COLO668 (cell line): ENCODE data around the gene CRIP3.
"Not testable (repeated sequence)": the region's sequence is repeated elsewhere in the genome, so short reads cannot be mapped to it uniquely, and the experiment has no call there.

Source experiments
- DNase-seq: peaks from one replicate; lab custom pipeline; 2025; ENCODE audit not compliant: unreplicated experiment; lab: John Stamatoyannopoulos, UW

The CRIP3 gene

DNA sequence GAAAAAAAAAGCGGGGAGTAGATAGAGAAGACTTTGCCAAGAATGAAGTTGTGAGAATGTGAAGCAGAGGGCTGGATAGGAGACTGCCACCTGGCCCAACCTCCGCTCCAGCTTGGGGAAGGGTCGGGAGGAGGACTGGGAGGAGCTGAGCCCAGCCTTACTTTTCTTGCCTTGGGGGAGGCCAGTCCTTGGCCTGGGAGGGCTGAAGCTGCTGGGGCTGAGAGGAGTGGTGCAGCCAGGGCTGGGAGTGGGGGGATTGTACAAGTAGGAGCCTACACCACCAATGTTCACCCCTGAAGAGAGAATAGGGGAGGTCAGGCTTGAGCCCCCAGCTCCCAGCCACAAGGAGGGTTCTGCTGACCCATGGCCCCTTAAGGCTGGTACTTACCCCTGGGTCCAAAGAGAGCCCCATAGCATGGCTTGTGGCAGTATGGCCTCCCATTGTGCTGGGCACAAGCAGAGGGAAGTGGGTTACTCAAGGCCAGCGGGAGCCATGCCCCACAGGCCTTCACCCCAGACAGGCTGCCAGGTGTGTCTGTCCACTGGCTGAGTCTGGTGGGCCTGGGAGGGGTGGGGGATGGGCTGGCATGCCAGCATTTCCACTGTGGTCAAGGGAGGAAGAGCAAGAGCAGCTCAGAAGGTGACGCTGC lies 1.1 kb downstream of the CRIP3 start:
- no peak for DNase-seq

DNA sequence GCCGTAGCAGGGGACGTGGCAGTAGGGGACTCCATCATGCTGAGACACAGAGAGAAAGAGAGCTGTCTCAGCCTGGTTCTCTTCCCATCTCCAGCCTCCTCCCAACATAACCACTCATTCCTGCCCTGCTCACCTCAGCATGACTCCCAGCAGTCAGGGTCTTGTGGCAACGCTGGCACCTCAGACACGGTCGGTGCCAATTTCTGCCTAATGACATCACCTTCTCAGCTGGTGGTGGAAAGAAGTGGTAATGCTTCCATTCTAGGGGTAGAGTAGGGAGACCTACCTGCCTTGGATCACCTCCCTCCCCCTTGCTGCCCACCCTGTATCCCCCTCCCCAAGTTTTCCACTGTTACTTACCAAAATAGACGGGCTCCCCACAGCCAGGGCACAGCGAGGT lies 2.5 kb downstream of the CRIP3 start:
- no peak for DNase-seq

DNA sequence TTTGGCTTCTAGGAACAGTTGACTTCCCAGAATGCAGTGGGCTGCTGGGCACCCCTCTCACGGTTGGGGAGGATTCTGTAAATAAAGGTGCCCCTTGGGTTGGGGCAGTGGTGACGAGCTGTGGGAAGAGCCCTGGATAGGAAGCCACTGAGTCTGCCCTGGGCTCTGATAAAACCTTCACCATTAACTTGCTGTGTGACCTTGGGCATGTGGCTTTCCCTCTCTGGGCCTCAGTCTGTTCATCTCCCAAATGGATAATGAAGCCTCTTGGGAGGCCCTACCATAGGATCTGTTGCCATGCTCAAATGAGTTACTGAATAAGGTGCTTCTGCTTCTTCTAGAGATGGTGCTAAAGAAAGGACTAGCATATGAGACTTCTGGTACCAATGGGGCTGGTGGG lies 3.7 kb downstream of the CRIP3 start:
- no peak for DNase-seq

DNA sequence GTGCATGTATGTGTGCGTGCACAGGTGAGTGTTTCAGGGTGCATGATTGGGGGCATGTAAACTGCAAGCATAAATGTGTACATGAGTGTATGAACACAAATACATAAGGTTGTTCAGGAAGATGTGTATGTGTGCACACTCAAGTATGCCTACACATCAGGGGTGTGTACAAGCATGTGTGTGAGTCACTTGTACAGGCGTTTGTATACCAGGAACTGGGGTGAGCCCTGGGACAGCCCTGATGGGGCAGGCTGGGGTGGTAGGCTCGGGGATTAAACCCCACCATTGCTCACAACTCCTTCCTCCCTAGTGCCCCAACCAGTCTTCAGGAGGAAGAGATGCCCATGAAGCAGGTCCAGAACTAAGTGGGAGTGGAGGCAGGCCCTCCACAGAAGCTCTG lies 4.3 kb downstream of the CRIP3 start:
- DNase-seq, result no peak

DNA sequence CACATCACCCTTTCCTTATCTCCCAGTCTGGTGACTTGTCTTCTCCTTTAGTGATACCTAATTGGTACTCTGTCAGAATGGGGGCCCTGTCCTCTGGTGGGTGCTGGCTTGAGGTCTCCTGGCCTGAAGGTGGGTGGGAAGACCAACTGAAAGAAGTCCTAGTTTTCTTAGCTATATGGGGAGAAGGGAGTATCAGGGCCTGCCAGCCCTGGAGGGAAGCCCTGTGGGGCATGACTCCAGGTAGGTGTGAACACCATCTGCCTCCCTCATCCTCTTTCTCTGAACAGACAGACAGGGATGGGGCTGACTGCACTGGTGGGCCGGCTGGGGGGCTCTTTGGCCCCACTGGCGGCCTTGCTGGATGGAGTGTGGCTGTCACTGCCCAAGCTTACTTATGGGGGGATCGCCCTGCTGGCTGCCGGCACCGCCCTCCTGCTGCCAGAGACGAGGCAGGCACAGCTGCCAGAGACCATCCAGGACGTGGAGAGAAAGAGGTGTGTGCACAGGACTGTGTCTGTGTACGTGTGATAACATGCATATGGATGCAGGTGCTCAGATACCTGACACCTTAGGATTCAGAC lies 4.8 kb downstream of the CRIP3 start:
- DNase-seq, result no peak

DNA sequence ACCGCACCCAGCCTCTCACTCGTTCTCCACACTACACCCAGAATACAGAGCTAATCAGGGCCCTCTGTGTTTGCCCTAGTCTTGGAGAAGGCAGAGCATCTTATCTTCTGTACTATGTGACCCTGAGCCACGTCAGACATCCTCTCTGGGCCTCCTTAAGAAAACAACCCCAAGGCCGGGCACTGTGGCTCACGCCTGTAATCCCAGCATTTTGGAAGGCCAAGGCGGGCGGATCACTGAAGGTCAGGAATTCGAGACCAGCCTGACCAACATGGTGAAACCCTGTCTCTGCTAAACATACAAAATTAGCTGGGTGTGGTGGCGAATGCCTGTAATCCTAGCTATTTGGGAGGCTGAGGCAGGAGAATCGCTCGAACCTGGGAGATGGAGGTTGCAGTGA lies 5.6 kb downstream of the CRIP3 start:
- not testable (repeated sequence) for DNase-seq

DNA sequence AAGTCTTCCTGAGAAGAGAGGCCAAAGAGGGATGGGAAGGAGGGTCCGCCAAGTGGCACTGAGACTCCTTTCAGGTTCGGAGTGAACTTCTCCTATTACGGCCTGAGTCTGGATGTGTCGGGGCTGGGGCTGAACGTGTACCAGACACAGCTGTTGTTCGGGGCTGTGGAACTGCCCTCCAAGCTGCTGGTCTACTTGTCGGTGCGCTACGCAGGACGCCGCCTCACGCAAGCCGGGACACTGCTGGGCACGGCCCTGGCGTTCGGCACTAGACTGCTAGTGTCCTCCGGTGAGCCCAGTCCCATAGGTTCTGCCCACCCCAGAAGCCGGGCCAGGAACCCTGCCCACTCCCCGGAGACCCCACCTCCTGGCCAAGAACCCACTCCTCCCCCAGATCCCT lies 6.5 kb downstream of the CRIP3 start:
- DNase-seq, result no peak

DNA sequence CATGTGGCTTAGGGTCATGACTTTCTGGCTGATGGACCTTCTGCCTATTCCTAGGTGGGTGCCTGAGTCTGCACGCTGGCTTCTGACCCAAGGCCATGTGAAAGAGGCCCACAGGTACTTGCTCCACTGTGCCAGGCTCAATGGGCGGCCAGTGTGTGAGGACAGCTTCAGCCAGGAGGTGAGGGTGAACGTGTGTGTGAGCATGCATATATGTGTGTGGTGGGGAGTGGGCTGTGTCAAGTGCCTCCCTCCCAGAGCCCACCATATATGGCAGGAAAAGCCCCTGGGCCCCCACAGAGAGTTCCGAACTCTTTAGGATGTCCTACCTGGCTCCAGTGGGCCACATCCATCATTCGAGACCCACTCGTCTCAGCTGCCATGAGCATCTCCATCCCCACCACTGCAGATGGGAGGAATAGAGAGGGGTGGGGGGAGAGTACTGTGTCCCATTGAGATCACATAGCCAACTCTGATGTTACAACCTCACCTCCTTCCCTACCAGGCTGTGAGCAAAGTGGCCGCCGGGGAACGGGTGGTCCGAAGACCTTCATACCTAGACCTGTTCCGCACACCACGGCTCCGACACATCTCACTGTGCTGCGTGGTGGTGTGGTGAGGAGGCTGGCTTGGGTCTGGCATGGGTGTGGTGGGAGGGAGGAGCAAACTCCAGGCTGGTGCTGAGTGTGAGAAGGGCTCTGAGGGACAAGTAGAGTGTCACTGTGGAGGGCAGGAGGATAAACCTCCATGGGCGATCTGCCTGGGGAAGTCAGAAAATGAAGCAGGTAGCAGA lies 7.3 kb downstream of the CRIP3 start:
- DNase-seq, result no peak

DNA sequence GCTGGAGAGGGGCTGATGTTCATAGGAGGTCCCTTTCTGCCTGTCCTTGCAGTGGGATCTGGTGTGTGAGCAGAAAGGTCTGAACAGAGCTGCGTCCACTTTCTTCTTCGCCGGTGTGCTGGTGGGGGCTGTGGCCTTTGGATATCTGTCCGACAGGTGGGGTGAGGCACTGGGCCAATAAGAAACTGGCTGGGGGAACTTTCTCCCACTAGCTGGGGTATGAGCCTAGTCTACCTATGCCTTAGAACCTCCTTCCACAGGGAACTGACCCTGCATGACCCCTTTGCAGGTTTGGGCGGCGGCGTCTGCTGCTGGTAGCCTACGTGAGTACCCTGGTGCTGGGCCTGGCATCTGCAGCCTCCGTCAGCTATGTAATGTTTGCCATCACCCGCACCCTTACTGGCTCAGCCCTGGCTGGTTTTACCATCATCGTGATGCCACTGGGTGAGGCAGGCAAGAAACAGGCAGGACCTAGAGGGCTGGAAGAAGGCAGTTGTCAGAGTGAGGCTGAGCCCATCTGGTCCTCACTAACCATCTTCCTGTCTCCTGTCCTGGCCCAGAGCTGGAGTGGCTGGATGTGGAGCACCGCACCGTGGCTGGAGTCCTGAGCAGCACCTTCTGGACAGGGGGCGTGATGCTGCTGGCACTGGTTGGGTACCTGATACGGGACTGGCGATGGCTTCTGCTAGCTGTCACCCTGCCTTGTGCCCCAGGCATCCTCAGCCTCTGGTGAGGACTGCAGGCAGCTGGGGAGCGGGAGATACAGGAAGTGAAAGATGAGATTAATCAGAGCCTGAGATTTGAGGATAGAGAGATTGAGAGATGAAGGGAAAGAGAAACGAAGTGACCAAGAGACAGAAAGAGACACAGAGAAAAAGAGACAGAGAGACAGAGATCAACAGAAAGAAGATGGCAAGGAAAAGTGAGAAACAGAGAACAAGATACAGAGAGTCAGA lies 9.0 kb downstream of the CRIP3 start:
- no peak for DNase-seq

DNA sequence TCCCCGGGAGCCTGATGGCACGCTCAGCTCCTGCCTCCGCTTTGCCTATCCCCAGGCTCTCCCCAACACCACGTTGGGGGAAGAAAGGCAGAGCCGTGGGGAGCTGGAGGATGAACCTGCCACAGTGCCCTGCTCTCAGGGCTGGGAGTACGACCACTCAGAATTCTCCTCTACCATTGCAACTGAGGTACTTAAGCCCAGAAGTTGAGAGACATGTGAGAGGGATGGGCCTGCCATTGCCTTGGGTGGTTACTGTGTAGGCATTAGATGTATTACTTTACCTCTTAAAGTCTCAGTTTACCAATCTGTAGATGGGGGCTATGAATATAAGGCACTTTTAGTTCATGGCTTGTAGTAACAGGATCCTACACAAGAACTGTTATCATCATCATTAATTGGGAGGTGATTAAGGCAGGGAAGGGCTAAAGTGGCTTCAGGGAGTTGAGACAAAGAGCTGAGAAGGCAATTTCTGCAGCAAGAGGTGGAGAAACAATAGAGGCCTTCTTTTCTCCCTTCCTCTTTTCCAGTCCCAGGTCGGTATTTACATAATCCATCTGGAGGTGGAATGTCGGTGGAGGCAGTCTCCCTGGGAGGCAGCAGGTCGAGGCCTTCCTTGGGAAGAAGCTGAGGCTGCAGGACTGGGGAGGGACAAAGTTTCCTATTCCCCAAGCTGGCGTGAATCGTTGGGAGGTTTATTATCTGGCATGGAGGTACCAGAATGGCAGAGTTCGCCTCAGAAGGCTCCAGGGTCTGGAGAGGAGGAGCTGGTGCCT lies 9.9 kb downstream of the CRIP3 start:
- DNase-seq, result no peak

DNA sequence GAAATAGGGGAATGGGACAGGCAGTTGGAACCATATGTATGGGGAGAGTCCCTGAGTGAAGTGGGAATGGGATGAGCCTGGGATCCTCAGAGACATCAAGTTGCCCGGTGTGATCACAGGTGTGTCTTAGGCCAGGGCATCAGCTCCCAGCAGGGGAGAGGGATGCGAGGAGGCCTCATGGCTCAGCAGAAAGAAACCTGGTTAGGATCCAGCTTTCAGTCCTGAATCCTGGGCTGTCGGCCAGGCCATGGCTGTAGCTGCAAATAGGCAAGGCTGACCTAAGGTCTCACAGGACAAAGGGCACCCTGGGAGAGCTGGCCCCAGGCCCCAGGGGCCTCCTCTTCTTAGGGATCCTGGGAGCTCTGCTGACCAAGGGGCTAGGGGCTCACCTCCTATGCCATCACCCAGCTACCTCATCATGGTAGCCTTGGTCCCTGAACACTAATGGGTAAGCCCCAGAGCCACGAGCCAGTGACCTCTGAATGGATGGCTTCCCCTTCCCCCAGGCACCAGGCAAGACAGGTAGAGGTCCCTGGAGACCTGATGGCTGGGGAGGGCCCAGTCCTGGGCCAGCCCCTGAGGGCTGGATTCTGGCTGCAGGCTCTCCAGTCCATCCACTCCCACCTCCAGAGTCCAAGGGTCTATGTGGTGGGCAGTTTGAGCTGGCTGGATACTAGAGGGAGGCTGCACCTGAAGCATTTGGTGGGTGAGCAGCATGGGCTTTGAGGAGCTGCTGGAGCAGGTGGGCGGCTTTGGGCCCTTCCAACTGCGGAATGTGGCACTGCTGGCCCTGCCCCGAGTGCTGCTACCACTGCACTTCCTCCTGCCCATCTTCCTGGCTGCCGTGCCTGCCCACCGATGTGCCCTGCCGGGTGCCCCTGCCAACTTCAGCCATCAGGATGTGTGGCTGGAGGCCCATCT lies 10.7 kb downstream of the CRIP3 start, which contains the start of gene SLC22A7:
SLC22A7 (plus strand) TSS at position 617 of the 921 bp plus-strand sequence; CDS start at position 716, 99 bp downstream.
- no peak for DNase-seq

DNA sequence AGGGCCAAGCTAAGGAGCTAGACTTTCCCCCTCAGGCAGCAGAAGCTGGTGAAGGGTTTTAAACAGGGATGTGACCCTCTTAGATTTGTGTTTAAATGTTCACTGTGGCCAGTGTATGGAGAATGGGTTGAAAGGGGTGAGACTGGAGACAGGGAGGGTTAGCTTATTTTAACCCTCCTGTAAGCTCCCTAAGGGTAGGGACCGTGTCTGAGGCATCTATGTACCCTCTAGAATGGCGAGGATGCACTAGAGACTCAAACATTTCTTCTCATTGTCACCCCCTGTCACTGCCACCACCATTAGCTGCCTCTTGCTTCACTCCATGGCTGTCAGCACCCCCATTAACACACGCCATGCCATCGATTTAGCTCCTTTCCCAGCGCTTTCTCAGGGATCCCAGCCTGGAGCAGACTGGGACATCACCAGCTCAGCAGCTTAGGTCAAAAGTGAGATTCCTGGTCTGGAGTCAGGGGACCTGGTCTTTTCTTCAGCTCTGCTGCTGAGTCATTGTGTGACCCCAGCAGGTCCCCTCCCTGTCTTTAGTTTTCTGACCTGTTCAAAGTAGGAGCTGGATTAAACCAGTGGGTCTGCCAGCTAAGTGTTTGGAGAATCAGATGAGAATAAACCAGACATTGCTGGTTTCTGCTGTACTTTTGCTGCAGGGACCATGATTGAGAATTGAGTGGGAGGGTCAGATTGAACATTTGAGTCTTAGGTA lies 11.7 kb downstream of the CRIP3 start:
- DNase-seq, result no peak

DNA sequence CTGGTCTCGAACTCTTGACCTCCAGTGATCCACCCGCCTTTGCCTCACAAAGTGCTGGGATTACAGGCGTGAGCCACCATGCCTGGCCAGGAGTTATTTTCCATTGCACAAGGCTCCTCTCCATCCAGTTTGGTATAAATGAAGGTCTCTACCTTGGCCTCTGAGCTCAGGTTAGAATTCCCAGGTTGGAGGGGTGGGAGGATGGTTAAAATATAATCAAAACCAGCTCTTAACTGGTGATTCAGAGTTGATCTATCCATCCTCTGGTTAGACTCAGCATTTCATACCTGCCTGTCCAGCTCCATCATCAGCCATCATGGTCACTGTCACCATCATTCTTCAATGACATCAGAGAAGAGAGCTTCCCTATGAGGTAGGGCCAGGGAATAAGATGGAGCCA lies 13.2 kb downstream of the CRIP3 start:
- no peak for DNase-seq

DNA sequence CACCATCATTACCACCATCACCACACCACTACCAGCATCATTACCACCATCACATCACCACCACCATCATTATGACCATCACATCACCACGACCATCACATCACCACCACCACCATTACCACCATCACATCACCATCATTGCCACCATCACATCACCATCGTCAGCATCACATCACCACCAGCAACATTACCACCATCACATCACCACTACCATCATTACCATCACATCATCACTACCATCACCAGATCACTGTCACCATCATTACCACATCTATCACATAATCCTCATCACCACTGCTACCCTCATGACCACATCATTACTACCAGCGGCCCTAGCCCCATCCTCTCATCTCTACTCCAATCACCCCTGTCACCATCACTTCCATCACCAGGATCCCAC lies 14.1 kb downstream of the CRIP3 start:
- no peak for DNase-seq

DNA sequence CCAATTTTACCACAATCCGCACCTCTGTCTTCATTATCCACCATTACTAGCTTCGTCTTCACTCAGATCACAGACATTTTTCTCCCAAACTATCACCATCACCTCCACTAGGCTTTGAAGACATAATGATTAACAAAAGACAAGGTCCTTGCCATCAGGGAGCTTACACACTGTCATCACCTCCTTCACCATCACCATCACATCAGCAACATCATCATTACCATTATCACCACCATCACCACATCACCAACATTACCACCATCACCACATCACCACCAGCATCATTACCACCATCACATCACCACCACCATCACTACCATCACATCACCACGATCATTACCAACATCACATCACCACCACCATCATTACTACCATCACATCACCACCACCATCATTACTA lies 14.9 kb downstream of the CRIP3 start:
- no peak for DNase-seq

DNA sequence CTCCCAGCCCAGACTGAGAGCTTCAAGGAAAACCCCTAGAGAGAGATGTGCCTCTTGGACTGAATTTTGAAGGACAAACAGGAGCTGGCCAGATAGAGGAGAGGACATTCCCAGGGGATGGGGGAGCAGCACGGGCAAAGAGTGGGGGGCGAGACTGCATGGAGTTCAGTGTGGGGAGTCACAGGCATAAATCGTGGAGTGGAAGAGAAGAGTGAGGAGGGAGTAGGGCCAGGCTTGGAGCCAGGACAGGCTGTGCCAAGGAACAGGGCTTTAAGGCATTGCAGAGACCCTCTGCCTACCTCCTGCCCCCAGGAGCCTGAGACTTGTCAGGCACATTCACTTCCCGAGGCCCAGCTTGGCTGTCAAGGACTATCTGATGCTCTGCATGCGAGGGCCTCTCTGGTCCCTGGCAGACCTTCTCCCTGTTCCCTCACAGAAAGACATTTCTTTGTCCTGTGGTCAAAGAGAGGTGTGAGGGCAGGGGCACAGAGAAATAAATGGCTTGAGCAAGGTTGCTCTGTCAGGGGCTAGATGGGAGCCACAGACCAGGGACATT lies 15.8 kb downstream of the CRIP3 start:
- no peak for DNase-seq

DNA sequence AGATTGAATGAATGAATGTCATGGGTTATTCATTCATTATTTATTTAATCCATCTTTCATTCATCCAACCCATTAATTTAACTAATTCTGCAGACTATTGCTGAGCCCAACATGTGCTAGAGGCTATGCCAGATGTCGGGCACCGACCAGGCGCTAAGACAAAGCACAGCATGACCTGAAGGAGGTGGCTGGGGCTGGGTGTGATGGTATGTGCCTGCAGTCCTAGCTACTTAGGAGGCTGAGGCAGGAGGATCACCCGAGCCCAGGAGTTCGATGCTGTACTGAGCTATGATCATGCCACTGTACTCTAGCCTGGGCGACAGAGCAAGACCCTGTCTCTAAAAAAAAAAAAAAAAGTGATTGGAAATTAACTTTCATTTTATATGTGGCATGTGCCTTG lies 16.3 kb downstream of the CRIP3 start:
- no peak for DNase-seq

DNA sequence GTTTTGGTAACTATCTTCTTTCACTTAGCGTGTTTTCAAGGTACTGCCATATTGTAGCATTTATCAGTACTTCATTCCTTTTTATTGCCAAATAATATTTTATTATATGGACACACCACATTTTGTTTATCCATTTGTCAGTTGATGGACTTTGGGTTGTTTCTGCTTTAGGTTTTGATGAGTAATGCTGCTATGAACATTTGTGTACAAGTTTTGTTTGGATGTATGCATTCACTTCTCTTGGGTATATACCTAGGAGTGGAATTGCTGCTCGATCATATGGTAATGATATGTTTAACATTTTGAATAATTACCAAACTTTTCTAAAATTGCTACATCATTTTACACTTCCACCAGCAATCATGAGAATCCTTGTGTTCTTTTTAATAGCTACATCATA lies 16.9 kb downstream of the CRIP3 start:
- no peak for DNase-seq
